ENCODE data around the gene USP7. TPM values are rescaled to one million over a fixed set of nuclear protein-coding genes. Genes with fewer than 3 reads are reported as not detected.

Gene USP7
- total RNA-seq, 1 experiment from 2014 or later, result 228 TPM

GRCh38 chr16:8998108-8998507, 34.4 kb upstream of the USP7 start:
- Histone ChIP-seq H3K27ac (ENCODE audit: low read depth, low read length, poor library complexity, severe bottlenecking) (no peak overlapping the region), H3K9me3 (ENCODE audit: low read depth, low read length, poor library complexity, severe bottlenecking) (no peaks in the 10 kb centered on the region), H3K4me3 (ENCODE audit: low read depth, low read length, poor library complexity, severe bottlenecking) (no peak overlapping the region), H3K4me1 (ENCODE audit: insufficient read depth, low read length, poor library complexity, severe bottlenecking) (no peaks in the 10 kb centered on the region), H3K36me3 (ENCODE audit: insufficient read depth, low read length, poor library complexity, severe bottlenecking) (no peaks in the 10 kb centered on the region), H3K27me3 (replicated peaks; ENCODE audit: insufficient read depth, low read depth, low read length, poor library complexity) (no peaks in the 10 kb centered on the region)
- BruUV-seq (replicated peaks), result no TSS peak
- intact Hi-C loops (cut with micrococcal nuclease; ENCODE audit: unreplicated experiment), result no loop called here
- ChIA-PET POLR2A (ENCODE audit: low non-redundant PET) (interaction anchor here (0.5 kb wide), 1 partner anchor 93 kb away, joined by 6 read pairs; no protein-coding TSS in a partner anchor), CTCF (interaction anchor here (1.0 kb wide), 1 partner anchor 9 kb away, joined by 3 read pairs; no protein-coding TSS in a partner anchor)
- TF ChIP-seq, protein P1, sequence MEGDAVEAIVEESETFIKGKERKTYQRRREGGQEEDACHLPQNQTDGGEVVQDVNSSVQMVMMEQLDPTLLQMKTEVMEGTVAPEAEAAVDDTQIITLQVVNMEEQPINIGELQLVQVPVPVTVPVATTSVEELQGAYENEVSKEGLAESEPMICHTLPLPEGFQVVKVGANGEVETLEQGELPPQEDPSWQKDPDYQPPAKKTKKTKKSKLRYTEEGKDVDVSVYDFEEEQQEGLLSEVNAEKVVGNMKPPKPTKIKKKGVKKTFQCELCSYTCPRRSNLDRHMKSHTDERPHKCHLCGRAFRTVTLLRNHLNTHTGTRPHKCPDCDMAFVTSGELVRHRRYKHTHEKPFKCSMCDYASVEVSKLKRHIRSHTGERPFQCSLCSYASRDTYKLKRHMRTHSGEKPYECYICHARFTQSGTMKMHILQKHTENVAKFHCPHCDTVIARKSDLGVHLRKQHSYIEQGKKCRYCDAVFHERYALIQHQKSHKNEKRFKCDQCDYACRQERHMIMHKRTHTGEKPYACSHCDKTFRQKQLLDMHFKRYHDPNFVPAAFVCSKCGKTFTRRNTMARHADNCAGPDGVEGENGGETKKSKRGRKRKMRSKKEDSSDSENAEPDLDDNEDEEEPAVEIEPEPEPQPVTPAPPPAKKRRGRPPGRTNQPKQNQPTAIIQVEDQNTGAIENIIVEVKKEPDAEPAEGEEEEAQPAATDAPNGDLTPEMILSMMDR (conservative IDR thresholded peaks at IDR 0.05; ENCODE audit: low read depth, low read length), result no peak
- TF ChIP-seq EZH2 (IDR thresholded peaks at IDR 0.05; ENCODE audit: borderline replicate concordance, low read depth, low read length, poor library complexity, severe bottlenecking), result no peak
- peak; percentile 67 for DNase-seq (ENCODE audit: low spot score)

DNA sequence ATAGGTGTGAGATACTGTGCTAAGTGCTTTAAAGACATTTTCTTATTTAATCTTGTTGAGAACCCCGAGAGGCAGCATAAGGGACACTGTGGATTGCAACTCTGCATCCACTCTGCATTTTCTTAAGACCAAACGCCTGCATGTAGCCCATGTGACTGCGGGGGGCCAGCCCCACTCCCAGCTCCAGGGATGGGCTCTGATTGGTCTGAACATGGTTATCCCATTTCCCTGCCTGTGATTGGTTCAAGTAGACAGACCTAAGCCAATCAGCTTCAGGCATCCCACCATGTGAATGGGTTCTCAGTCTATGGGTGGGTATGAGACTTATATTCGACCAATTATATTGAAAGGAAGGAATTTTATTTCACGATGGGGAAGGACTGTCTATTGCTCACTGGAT, 33.2 kb upstream of the USP7 start:
- CTCF ChIA-PET, result no interaction called here
- POLR2A ChIA-PET (ENCODE audit: low non-redundant PET), result no interaction called here
- Histone ChIP-seq H3K4me3 (ENCODE audit: low read depth, low read length, poor library complexity, severe bottlenecking) (no peak overlapping the region), H3K36me3 (ENCODE audit: insufficient read depth, low read length, poor library complexity, severe bottlenecking) (no peaks in the 10 kb centered on the region), H3K27me3 (replicated peaks; ENCODE audit: insufficient read depth, low read depth, low read length, poor library complexity) (no peaks in the 10 kb centered on the region), H3K9me3 (ENCODE audit: low read depth, low read length, poor library complexity, severe bottlenecking) (no peaks in the 10 kb centered on the region), H3K4me1 (ENCODE audit: insufficient read depth, low read length, poor library complexity, severe bottlenecking) (no peaks in the 10 kb centered on the region), H3K27ac (ENCODE audit: low read depth, low read length, poor library complexity, severe bottlenecking) (no peak overlapping the region)
- intact Hi-C loops (cut with micrococcal nuclease; ENCODE audit: unreplicated experiment), result no loop called here
- no TSS peak for BruUV-seq (replicated peaks)
- peak; percentile 60 for DNase-seq (ENCODE audit: low spot score)
- TF ChIP-seq, protein P1 (conservative IDR thresholded peaks at IDR 0.05; ENCODE audit: low read depth, low read length), result no peak
- no peak for TF ChIP-seq EZH2 (IDR thresholded peaks at IDR 0.05; ENCODE audit: borderline replicate concordance, low read depth, low read length, poor library complexity, severe bottlenecking)

GRCh38 chr16:8990445-8990844, 26.7 kb upstream of the USP7 start:
- H3K27ac ChIP-seq (ENCODE audit: low read depth, low read length, poor library complexity, severe bottlenecking), result no peak overlapping the region
- ChIA-PET CTCF (no interaction called here), POLR2A (ENCODE audit: low non-redundant PET) (no interaction called here)
- no peaks in the 10 kb centered on the region for H3K27me3 ChIP-seq (replicated peaks; ENCODE audit: insufficient read depth, low read depth, low read length, poor library complexity)
- H3K4me3 ChIP-seq (ENCODE audit: low read depth, low read length, poor library complexity, severe bottlenecking), result no peak overlapping the region
- DNase-seq (ENCODE audit: low spot score), result no peak
- no peaks in the 10 kb centered on the region for H3K9me3 ChIP-seq (ENCODE audit: low read depth, low read length, poor library complexity, severe bottlenecking)
- no peak for TF ChIP-seq EZH2 (IDR thresholded peaks at IDR 0.05; ENCODE audit: borderline replicate concordance, low read depth, low read length, poor library complexity, severe bottlenecking)
- intact Hi-C loops (cut with micrococcal nuclease; ENCODE audit: unreplicated experiment), result no loop called here
- no peaks in the 10 kb centered on the region for H3K4me1 ChIP-seq (ENCODE audit: insufficient read depth, low read length, poor library complexity, severe bottlenecking)
- H3K36me3 ChIP-seq (ENCODE audit: insufficient read depth, low read length, poor library complexity, severe bottlenecking), result no peaks in the 10 kb centered on the region
- no TSS peak for BruUV-seq (replicated peaks)
